Nucleus accumbens (tissue), 56 donors: ENCODE results near the gene SYPL2.

Source experiments
- DNase-seq, 56 donors: peaks; one replicate each; lab custom pipeline; 2025; lab: John Stamatoyannopoulos, UW

SYPL2 gene

DNA sequence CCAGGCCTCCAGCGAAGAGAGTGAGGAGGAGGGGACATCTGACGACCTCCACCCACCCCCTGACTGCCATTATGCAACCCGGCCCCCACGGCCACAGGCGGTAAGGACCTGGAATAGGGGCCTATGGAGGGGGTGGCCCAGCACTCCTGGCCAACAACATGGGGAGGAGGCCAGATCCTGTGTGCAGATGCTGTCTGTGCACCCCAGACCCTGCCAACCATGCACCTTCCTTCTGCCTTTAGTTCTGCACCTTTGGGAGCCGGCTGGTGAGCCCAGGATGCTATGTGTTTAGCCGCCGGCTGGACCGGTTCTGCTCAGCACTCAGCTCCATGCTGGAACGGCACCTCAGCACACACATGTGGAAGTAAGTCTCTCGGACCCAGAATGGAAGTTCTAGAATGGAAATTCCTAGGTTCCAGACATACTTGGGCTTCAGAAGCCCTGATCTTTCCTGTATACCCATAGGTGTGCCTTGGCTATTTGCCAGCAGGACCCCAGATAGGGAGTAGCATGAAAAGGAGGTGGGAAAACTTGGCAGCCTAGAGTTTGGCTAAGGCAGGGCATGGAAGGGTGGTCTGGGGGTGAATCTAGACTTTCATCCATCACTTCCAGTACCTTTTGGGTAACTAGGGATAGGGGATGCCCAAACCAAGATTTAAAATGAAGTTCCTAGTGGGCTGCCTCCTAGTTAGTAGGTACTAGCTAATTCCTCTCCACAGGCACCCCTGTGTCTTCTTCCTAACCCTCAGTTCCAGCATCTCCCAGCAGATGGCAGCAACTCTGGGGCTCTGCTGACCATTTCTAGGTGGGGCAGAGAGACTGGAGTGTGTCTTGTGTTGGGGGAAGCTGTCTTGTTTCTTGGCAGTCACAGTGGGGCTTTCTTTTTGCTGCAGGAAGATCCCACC, 23.9 kb downstream of the SYPL2 start:
- peak in 43 of 56 donors; percentile 13 to 85 (median 46) for DNase-seq

- DNase-seq, result no peak
Measured at GRCh38 chr1:109490934-109491302, 24.6 kb downstream of the SYPL2 start.

DNA sequence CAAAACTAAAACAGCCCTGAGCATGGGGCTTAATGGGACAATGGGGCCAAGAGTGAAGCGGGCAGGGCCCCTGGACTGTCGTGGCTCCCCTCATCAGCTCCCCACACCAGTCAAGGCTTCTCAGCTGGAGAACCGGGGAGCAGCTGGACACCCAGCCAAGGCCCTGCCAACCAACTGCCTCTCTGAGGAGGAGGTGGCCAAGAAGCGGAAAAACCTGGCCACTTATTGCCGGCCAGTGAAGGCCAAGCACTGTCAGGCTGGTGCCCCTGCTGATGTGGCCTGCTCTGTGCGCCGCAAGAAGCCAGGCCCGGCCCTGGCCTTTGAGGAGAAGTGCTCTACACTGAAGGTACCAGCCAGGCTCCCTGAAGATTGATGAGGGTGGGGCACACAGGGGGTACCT, 25.0 kb downstream of the SYPL2 start:
- DNase-seq, result no peak

DNA sequence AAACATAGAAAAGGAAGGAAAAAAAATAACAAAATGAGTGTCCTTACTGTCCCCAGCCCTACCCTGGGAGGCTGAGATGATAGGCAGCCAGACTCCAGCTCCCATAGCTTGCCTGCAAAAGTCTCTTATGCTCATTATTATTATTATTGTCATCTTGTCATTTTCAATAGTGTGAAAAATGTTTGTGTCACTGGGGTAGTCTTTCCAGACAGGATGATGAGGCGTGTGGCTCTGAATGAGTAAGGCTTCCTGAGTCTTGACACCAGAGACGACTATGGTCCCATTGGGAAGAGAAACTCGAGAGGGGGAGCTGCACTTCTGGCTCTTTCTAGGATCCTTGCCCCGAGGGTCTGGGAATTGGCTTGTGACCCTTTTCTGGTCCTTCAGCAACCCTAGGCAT, 26.4 kb downstream of the SYPL2 start:
- no peak for DNase-seq

DNA sequence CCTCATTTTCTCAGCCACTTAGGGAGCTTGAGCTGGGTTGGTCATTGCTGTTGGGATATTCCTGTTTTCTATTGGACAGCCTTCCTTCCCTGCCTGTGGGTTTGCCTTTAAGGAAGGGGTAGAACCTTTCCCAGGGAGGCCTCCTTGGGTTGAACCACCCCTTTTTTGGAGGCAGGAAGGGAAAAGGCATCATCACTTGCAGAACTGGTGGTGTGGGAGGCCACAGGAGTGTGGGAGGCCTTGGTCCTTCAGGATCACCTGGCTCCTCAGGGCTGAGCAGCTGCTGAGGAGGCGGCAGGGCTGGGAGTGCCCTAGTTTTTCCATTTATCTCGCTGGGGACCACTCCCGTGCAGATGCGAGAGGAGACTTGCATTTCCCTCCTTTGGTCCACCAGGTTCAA, 26.9 kb downstream of the SYPL2 start:
- no peak for DNase-seq

- peak in 55 of 56 donors; percentile 22 to 90 (median 79) for DNase-seq
Measured at GRCh38 chr1:109493805-109494539, 27.6 kb downstream of the SYPL2 start, which contains the start of gene CYB561D1. TSS of gene CYB561D1 (plus strand) at chr1:109494094. CDS start at chr1:109494140, 46 bp downstream.

DNA sequence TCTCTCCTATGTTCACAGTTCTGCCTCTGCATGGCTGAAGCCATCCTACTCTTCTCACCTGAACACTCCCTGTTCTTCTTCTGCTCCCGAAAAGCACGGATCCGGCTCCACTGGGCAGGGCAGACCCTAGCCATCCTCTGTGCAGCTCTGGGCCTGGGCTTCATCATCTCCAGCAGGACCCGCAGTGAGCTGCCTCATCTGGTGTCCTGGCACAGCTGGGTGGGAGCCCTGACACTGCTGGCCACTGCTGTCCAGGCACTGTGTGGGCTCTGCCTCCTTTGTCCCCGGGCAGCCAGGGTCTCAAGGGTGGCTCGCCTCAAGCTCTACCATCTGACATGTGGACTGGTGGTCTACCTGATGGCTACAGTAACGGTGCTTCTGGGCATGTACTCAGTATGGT, 29.4 kb downstream of the SYPL2 start:
- no peak for DNase-seq

- DNase-seq, result peak in 1 of 56 donors; percentile 6
Measured at GRCh38 chr1:109497449-109498160, 31.3 kb downstream of the SYPL2 start.

- DNase-seq, result peak in 33 of 56 donors; percentile 10 to 79 (median 49)
Measured at GRCh38 chr1:109498161-109498801, 31.9 kb downstream of the SYPL2 start.

- peak in 2 of 56 donors; percentile 8 to 20 for DNase-seq
Measured at GRCh38 chr1:109499081-109499480, 32.7 kb downstream of the SYPL2 start.

DNA sequence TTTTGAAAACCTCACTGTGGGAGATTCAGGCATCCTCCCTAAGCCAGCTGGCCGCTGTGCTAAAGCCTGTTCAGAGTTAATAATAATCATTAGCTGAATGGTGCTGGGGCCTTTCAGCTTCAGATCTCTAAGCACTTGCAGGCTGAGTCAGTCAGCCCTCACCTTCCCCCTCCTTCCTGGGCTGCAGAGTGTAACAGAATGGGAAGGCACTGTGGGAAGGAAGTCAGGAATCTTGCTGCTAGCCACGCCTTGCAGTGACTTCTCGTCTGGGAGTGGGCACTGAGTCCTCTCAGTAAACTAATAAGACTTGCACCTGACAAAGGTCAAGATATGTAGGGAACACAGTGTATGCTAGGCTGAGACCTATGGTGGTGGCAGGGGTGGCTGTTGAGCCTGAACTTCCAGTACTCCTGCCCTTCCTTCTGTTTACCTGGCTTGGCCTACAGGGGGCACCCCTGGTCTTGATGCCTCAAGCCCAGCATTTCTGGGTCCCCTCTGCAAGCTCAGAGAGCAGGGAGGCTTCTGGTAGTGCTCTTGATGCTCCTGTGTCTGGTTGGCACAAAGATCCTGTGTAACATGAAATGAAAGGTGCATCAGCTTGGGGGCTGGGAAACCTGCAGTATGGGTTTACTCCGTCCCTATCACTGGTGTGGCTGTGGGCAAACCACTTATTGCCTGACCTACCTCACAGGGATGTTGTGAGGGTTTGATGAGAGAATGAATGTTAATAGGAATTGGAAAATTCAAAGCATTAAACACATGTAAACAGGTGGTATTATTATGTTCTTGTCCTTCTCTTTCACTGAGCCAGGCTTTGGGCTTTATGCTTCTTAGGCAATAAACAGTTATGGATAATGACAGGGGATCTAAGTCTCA, 33.6 kb downstream of the SYPL2 start:
- DNase-seq, result peak in 16 of 56 donors; percentile 5 to 57 (median 39)

- peak in 2 of 56 donors; percentile 16 for DNase-seq
Measured at GRCh38 chr1:109500941-109501381, 34.6 kb downstream of the SYPL2 start.

GRCh38 chr1:109501644-109502363, 35.5 kb downstream of the SYPL2 start:
- DNase-seq, result no peak

DNA sequence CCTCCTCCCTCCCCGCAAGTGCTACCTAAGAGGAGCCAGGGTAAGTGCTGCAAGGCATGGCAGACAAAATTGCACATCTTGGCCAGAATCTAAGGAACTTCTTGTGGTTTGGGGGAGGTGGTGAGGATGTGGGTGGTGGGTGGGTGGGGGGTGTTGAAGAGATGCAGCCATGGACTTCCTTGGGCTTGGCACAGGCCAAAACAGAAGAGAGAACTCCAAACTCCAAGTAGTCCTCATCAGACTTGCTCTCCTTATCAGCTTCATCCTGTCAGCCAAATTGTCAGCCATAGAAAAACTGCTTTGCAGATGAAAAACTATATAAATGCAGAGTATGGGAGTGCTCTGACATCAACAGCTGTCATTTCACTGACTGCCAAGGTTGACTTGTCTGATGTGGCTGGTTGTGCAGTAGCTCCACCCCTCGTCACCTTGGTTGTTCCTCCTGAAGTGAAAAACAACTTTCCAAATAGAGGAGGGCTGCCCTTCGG, 36.1 kb downstream of the SYPL2 start:
- no peak for DNase-seq

DNA sequence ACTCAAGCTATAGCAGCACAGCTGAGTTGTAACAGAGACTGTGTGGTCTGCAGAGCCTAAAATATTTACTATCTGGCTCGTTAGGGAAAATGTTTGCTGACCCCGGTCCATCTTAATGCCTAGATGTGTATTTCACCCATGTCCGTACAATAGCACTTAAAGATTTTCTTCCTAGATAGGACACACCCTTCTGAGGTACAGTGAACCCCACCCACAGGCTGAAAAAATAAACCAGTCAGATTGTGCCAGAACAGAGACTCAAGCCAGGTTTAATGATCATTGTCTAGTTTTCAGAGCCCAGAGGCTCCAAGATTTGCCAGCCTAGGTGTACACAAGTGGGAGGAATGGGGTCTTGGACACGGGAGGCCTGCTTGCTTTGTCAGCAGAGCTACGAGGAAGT, 37.6 kb downstream of the SYPL2 start:
- no peak for DNase-seq

- DNase-seq, result no peak
Measured at GRCh38 chr1:109504974-109505373, 38.6 kb downstream of the SYPL2 start.

- no peak for DNase-seq
Measured at GRCh38 chr1:109508001-109508872, 41.9 kb downstream of the SYPL2 start.

GRCh38 chr1:109508873-109509175, 42.5 kb downstream of the SYPL2 start:
- DNase-seq, result no peak
